Glutamatergic neuron (in vitro differentiated cells): Measurements from ENCODE around the gene SLCO3A1. TPM values are rescaled to one million over a fixed set of nuclear protein-coding genes. Genes with fewer than 3 reads are reported as not detected.

ENCODE experiments used
- DNase-seq: peaks from one replicate; pipeline ENCODE4 v3.0.0; 2022
- H3K27ac Mint-ChIP-seq: one replicate; pipeline ENCODE4 v1.8.0; 2020; ENCODE audit warnings: mild to moderate bottlenecking, mixed read lengths, inconsistent platforms; ENCODE audit not compliant: unreplicated experiment
- H3K27me3 Mint-ChIP-seq: one replicate; pipeline ENCODE4 v1.8.0; 2020; ENCODE audit warnings: mild to moderate bottlenecking, moderate library complexity, mixed read lengths, inconsistent platforms; ENCODE audit not compliant: unreplicated experiment
- H3K36me3 Mint-ChIP-seq: one replicate; pipeline ENCODE4 v1.8.0; 2020; ENCODE audit warnings: mild to moderate bottlenecking, mixed read lengths, inconsistent platforms; ENCODE audit not compliant: unreplicated experiment
- H3K4me1 Mint-ChIP-seq: one replicate; pipeline ENCODE4 v1.8.0; 2020; ENCODE audit warnings: mild to moderate bottlenecking, low read depth, mixed read lengths, inconsistent platforms; ENCODE audit not compliant: unreplicated experiment
- H3K4me3 Mint-ChIP-seq: one replicate; pipeline ENCODE4 v1.8.0; 2020; ENCODE audit warnings: mild to moderate bottlenecking, mixed read lengths, inconsistent platforms; ENCODE audit not compliant: unreplicated experiment
- H3K9me3 Mint-ChIP-seq: one replicate; pipeline ENCODE4 v1.8.0; 2020; ENCODE audit warnings: mild to moderate bottlenecking, moderate library complexity, mixed read lengths, inconsistent platforms; ENCODE audit not compliant: unreplicated experiment
- total RNA-seq: library from RNA; stranded (reverse); fragmentation: NEBNext Ultra II Directional; extraction: Animal tissue kit (Norgen Biotek cat#: 25700); gene quantifications from one replicate; pipeline ENCODE4 v1.2.1, GENCODE V29; 2021; ENCODE audit not compliant: unreplicated experiment
- TF ChIP-seq, protein P1 (sequence below): fragments of 200-600 bp; sonication (generic); IDR thresholded peaks from one replicate; pipeline ENCODE4 v1.5.0; 2021; ENCODE audit not compliant: partially characterized antibody, unreplicated experiment

Gene SLCO3A1
- total RNA-seq, 1 donor from 2014 or later = 27.9 TPM

DNA sequence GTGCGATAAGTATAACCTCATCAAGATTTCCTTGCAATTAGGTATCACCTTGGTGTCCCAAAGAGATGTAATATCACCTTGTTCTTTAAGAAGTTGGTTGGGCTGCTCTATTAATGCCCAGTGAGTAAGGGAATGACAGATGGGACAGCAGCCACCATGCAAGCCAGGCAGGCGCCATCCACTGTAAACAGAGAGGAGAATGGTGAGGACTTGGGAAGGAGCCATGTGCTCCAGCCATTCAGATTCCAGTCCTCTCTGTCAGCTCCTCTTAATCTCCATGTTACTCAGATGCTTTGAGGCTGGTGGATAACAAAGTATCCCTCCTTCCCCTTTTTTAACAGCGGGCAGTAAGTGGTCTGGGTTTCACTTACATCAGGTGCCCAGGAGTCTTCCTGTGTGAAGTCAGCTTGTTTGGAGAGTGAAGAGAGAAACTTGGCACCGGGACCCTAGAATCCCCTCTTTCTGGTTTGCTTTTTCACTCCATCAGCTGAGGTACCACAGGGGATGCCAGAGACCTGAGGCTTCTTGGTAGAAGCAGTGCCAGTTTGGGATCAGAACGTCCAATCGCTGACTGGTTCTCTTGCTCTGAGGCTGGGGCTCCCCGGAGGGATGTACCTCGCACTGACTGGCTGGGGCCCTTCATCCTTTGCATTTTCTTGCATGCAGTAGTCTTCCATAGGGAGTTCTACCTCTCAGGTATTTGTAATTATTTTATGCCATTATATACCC lies 29.5 kb downstream of the SLCO3A1 start:
- DNase-seq = no peak

DNA sequence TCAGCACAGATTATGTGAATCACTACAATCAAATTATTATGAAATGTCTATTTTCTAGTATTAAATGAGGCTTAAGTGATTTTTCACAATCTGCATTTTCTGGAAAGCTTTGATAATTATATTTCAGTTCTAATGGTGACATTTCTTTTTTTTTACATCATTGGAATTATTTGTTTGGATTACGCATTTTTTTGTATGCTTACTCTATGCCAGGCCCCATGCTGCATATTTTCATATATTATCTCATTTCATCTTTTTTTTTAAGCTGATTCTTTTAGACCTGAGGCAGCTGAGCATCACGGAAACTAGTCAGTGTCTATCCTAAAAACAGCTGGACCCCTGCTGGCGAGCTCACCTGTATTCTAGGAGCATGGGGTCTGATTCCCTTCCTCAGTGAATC lies 31.1 kb downstream of the SLCO3A1 start:
- H3K27me3 Mint-ChIP-seq = peaks cover 2% of the 10 kb centered on the region
- no peak for DNase-seq
- H3K9me3 Mint-ChIP-seq = peaks cover 7% of the 10 kb centered on the region
- H3K27ac Mint-ChIP-seq = no peak overlapping the region
- H3K4me1 Mint-ChIP-seq = peaks cover 67% of the 10 kb centered on the region
- TF ChIP-seq, protein P1, sequence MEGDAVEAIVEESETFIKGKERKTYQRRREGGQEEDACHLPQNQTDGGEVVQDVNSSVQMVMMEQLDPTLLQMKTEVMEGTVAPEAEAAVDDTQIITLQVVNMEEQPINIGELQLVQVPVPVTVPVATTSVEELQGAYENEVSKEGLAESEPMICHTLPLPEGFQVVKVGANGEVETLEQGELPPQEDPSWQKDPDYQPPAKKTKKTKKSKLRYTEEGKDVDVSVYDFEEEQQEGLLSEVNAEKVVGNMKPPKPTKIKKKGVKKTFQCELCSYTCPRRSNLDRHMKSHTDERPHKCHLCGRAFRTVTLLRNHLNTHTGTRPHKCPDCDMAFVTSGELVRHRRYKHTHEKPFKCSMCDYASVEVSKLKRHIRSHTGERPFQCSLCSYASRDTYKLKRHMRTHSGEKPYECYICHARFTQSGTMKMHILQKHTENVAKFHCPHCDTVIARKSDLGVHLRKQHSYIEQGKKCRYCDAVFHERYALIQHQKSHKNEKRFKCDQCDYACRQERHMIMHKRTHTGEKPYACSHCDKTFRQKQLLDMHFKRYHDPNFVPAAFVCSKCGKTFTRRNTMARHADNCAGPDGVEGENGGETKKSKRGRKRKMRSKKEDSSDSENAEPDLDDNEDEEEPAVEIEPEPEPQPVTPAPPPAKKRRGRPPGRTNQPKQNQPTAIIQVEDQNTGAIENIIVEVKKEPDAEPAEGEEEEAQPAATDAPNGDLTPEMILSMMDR = no peak
- no peak overlapping the region for H3K4me3 Mint-ChIP-seq
- H3K36me3 Mint-ChIP-seq = no peaks in the 10 kb centered on the region

More for the DNA sequence above, 29.5 kb downstream of the SLCO3A1 start:
- Mint-ChIP-seq H3K9me3 (peaks cover 11% of the 10 kb centered on the region), H3K4me1 (peaks cover 74% of the 10 kb centered on the region), H3K27me3 (peaks cover 5% of the 10 kb centered on the region), H3K36me3 (no peaks in the 10 kb centered on the region), H3K4me3 (no peak overlapping the region), H3K27ac (peak overlapping the region; percentile 81)
- TF ChIP-seq, protein P1 = no peak

DNA sequence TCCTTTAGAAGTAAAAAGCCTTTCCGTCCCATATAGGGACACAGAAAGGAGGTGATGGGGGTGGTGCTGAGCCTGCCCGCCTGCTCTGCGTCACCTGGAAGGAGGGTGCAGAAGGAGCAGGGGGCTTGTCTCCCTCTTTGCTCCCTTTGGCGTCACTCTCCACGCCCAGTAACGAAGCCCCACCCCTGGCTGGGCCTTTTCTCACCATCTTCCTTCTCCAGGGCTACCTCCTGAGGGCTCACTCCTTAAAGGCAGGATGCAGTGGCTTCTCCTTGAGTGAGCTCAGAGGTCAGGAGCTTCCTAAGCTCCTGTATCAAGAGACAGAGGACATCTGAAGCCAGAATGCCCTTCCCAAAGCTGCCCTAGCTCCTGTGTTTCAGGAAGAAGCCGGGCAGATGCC lies 31.5 kb downstream of the SLCO3A1 start:
- H3K4me1 Mint-ChIP-seq = peaks cover 63% of the 10 kb centered on the region
- H3K27me3 Mint-ChIP-seq = peaks cover 2% of the 10 kb centered on the region
- no peak overlapping the region for H3K4me3 Mint-ChIP-seq
- no peak for DNase-seq
- no peaks in the 10 kb centered on the region for H3K36me3 Mint-ChIP-seq
- TF ChIP-seq, protein P1 = no peak
- H3K27ac Mint-ChIP-seq = peak overlapping the region; percentile 43
- H3K9me3 Mint-ChIP-seq = peaks cover 4% of the 10 kb centered on the region

DNA sequence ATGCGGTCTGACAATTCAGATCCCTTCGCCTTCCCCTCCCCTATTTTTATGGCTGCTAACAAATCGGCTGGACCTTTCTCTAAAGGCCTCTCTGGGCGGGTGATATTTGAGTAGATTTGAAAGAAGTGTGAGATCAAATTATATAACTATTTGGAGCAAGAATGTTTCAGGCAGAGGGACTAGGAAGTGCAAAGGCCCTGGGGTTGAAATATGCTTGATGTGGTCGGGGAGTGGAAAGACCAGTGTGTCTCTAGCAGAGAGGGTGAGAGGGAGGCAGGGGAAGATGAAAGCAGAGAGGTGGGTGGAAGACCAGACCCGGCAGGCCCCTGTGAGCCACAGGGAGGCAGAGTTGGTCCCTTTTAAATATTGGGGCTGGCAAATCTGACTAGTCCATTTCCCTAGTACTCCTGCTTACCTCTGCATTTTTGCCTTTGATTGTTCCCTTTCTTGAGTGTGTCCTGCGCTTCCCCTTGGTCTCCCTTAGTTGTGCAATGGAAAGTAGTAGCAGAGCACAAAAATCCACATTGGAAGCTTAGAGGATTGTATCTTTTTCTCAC lies 32.3 kb downstream of the SLCO3A1 start:
- Mint-ChIP-seq H3K4me1 (peaks cover 60% of the 10 kb centered on the region), H3K4me3 (no peak overlapping the region), H3K9me3 (peaks cover 5% of the 10 kb centered on the region), H3K36me3 (no peaks in the 10 kb centered on the region), H3K27ac (no peak overlapping the region), H3K27me3 (peaks cover 2% of the 10 kb centered on the region)
- TF ChIP-seq, protein P1 = no peak
- DNase-seq = no peak

DNA sequence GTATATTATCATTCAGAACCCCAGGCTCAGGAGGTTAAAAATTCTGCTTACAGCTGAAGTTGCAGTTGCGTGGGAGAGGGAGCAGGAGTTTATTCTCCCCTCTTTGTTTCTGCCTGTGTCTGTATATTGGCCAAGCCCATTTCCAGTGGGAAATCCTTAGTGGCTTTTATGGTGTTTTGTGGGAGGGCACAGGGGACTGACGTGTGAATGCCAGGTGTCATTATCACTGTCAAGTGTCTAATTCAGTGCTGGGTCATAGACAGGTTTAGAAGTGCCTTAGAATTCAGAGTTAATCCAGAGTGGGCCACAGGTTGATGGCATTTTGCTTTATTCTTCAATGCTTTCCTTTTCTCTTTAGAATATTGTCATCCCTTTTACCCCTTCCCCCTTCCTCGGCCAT lies 33.4 kb downstream of the SLCO3A1 start:
- Mint-ChIP-seq H3K4me1 (peaks cover 50% of the 10 kb centered on the region), H3K36me3 (no peaks in the 10 kb centered on the region), H3K9me3 (peaks cover 5% of the 10 kb centered on the region), H3K27me3 (peaks cover 2% of the 10 kb centered on the region), H3K4me3 (no peak overlapping the region), H3K27ac (peak overlapping the region; percentile 67)
- TF ChIP-seq, protein P1 = no peak
- DNase-seq = no peak
